ENCODE results near the gene LYVE1.

The LYVE1 gene

GRCh38 chr11:10551845-10552352, 16.6 kb downstream of the LYVE1 start:
- DNase-seq = no peak

GRCh38 chr11:10551290-10551592, 17.2 kb downstream of the LYVE1 start:
- no peak for DNase-seq

GRCh38 chr11:10550503-10551289, 17.8 kb downstream of the LYVE1 start:
- no peak for DNase-seq

GRCh38 chr11:10544491-10545465, 23.7 kb downstream of the LYVE1 start:
- no peak for DNase-seq

- no peak for DNase-seq
These were observed 24.7 kb downstream of the LYVE1 start for GRCh38 chr11:10543782-10544181.

GRCh38 chr11:10542776-10543175, 25.7 kb downstream of the LYVE1 start:
- no peak for DNase-seq

- no peak for DNase-seq
These were observed 26.9 kb downstream of the LYVE1 start for GRCh38 chr11:10541561-10541930.

GRCh38 chr11:10540915-10541560, 27.4 kb downstream of the LYVE1 start, which contains the start of gene RNF141:
RNF141 (minus strand) TSS chr11:10541187; CDS start chr11:10534158, 7,029 bp downstream.
- DNase-seq = peak; percentile 98

- DNase-seq = no peak
These were observed 27.9 kb downstream of the LYVE1 start for GRCh38 chr11:10540546-10540914.

- no peak for DNase-seq
These were observed 29.1 kb downstream of the LYVE1 start for GRCh38 chr11:10539339-10539738.

GRCh38 chr11:10538924-10539323, 29.5 kb downstream of the LYVE1 start:
- DNase-seq = no peak

GRCh38 chr11:10537600-10537999, 30.9 kb downstream of the LYVE1 start:
- DNase-seq = no peak

- DNase-seq = no peak
These were observed 34.1 kb downstream of the LYVE1 start for GRCh38 chr11:10534316-10534715.

- no peak for DNase-seq
These were observed 35.1 kb downstream of the LYVE1 start for GRCh38 chr11:10533323-10533722.

GRCh38 chr11:10532526-10532925, 35.9 kb downstream of the LYVE1 start:
- DNase-seq = no peak

- DNase-seq = no peak
These were observed 39.2 kb downstream of the LYVE1 start for GRCh38 chr11:10529279-10529678.

- no peak for DNase-seq
These were observed 40.3 kb downstream of the LYVE1 start for GRCh38 chr11:10528121-10528520.

- no peak for DNase-seq
These were observed 41.2 kb downstream of the LYVE1 start for GRCh38 chr11:10526974-10527918.

GRCh38 chr11:10524471-10524870, 44.0 kb downstream of the LYVE1 start:
- DNase-seq = no peak

GRCh38 chr11:10522921-10523320, 45.5 kb downstream of the LYVE1 start:
- no peak for DNase-seq

GRCh38 chr11:10522276-10522675, 46.2 kb downstream of the LYVE1 start:
- DNase-seq = no peak

GRCh38 chr11:10520562-10520961, 47.9 kb downstream of the LYVE1 start:
- no peak for DNase-seq
